GM13976 (cell line): ENCODE measurements around the gene ZNF407.

Experiments
- DNase-seq: peaks from one replicate; pipeline ENCODE4 v3.0.0; 2012; ENCODE audit warnings: low spot score
- in situ Hi-C: fragments of 300-500 bp; cut with MboI; formaldehyde crosslinking; loops from one replicate; pipeline ENCODE4 v1.12.0; 2022; ENCODE audit warnings: low sequenced_read_pairs, mixed read lengths, inconsistent platforms; ENCODE audit not compliant: unreplicated experiment
- TF ChIP-seq, protein P1 (sequence below): IDR thresholded peaks from 2 replicates; pipeline ENCODE4 v1.5.1; 2012; ENCODE audit warnings: borderline replicate concordance, mild to moderate bottlenecking; ENCODE audit not compliant: insufficient read depth; ENCODE audit errors: extremely low read depth, missing control alignments, control extremely low read depth

Gene ZNF407

GRCh38 chr18:75109819-75110218 lies 512.1 kb downstream of the ZNF407 start:
- TF ChIP-seq, protein P1, sequence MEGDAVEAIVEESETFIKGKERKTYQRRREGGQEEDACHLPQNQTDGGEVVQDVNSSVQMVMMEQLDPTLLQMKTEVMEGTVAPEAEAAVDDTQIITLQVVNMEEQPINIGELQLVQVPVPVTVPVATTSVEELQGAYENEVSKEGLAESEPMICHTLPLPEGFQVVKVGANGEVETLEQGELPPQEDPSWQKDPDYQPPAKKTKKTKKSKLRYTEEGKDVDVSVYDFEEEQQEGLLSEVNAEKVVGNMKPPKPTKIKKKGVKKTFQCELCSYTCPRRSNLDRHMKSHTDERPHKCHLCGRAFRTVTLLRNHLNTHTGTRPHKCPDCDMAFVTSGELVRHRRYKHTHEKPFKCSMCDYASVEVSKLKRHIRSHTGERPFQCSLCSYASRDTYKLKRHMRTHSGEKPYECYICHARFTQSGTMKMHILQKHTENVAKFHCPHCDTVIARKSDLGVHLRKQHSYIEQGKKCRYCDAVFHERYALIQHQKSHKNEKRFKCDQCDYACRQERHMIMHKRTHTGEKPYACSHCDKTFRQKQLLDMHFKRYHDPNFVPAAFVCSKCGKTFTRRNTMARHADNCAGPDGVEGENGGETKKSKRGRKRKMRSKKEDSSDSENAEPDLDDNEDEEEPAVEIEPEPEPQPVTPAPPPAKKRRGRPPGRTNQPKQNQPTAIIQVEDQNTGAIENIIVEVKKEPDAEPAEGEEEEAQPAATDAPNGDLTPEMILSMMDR, result no peak
- DNase-seq, result no peak
- in situ Hi-C loops, result no loop called here

GRCh38 chr18:75110311-75110710 lies 512.6 kb downstream of the ZNF407 start:
- in situ Hi-C loops, result no loop called here
- no peak for DNase-seq
- TF ChIP-seq, protein P1, result no peak

GRCh38 chr18:75110846-75111415 lies 513.3 kb downstream of the ZNF407 start:
- in situ Hi-C loops, result no loop called here
- TF ChIP-seq, protein P1, result no peak
- no peak for DNase-seq

- TF ChIP-seq, protein P1, result no peak
- in situ Hi-C loops, result no loop called here
- DNase-seq, result no peak
Observed at GRCh38 chr18:75111760-75112159, 514.1 kb downstream of the ZNF407 start.

DNA sequence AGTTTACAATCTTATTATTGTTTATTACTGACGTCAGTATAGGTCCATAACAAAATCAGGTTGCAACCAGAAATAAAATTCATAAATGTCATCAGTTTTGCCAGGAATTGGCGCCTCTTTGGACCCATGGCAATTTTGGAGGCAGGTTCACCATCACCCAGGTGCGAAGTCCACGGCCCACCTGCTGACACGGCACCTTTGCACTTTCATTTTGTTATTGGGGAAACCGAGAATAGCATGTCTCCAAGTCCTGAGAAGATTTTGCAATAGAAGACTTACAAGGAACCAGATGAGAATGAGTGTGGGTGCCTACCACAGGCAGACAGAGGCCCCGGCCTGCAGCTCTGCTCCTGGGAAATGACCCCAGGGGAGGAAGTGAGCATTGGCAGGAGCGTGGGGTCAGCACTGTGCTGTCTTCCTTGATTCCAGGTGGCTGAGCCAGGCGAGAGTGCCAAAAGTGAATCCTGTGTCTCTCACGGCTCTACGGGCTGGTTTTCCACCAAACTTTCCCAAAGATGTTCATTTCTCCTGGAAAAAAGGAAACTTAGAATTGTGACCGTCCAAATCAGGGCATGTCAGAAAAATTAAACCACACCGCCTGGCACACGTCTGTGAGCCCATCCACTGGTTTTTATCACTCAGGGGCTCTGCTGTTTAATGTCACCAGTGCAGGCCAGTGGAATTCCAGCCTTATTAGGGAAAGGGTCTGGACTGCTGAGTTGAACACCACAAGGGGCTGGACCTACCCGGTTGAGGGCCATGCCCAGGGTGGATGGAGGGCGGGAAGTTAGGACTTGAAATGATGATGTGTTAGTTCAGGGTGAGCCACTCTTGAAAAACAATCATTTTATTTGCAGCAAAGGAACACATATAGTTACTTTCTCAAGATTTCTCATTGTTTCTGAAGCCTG lies 514.8 kb downstream of the ZNF407 start:
- no peak for DNase-seq
- TF ChIP-seq, protein P1, result no peak
- in situ Hi-C loops, result no loop called here

DNA sequence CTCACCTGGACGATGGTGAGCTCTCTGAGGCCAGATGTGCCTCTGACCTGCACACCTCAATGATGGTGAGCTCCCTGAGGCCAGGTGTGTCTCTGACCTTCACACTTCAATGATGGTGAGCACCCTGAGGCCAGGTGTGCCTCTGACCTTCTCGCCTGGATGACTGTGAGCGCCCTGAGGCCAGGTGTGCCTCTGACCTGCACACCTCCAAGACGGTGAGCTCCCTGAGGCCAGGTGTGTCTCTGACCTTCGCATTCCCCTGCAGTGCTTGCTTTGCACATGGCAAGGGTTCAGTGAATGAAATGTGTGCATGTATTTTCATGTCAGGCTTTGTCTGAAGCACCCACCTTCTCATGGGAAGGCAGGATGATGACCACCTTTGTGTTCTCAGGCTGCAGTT lies 515.8 kb downstream of the ZNF407 start:
- TF ChIP-seq, protein P1, result no peak
- in situ Hi-C loops, result no loop called here

More for the DNA sequence above, 515.8 kb downstream of the ZNF407 start:
- DNase-seq, result no peak
